Measurements from ENCODE around the gene KCNMB1.

- TF ChIP-seq CTCF (IDR thresholded peaks at IDR 0.05), result no peak
- TF ChIP-seq EZH2 (IDR thresholded peaks at IDR 0.05), result no peak
These were observed 21.2 kb upstream of the KCNMB1 start for GRCh38 chr5:170410401-170410800.

Measured in neural progenitor cell (in vitro differentiated cells).